Measurements from ENCODE around the gene TCEAL7.

- TF ChIP-seq CTCF (IDR thresholded peaks at IDR 0.05; ENCODE audit: low read depth, low read length) (no peak), EZH2phosphoT487 (IDR thresholded peaks at IDR 0.05; ENCODE audit: low read depth) (no peak)
Measured at GRCh38 chrX:103369479-103369878, 39.4 kb downstream of the TCEAL7 start.
